ENCODE measurements around the gene ADRA2C. TPM values are rescaled to one million over a fixed set of nuclear protein-coding genes. Genes with fewer than 3 reads are reported as not detected.
"Not testable (repeated sequence)": the region's sequence is repeated elsewhere in the genome, so short reads cannot be mapped to it uniquely, and the experiment has no call there.

The ADRA2C gene
- polyA plus RNA-seq, 3 donors from 2014 or later: not detected

DNA sequence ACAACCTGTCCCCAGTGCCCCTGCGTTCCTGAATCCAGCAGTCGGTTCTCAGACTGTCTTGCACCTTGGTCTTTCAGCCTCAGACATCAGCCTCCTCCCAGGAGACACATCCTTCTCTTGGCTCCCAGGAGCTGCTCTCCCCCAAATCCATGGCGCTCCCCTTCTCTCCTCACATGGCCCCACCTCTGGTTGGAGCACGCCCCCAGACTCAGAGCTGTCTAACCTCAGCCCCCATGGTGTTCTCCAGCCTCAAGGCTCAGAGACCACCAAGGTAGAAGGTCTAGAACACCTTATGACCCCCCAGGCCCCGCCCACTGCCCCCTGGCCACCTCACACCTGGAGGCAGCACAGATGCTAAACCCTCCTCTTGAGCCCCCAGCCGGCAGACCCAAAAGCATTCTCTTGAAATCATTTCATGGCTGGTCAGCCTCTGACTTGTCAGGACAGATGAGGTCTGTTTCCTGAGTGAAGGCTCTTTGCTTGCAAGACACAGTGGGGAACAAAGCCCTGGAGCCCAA lies 47.9 kb downstream of the ADRA2C start:
- DNase-seq: no peak
- H3K4me1 Mint-ChIP-seq: no peaks in the 10 kb centered on the region
- H3K27ac Mint-ChIP-seq: no peak overlapping the region

DNA sequence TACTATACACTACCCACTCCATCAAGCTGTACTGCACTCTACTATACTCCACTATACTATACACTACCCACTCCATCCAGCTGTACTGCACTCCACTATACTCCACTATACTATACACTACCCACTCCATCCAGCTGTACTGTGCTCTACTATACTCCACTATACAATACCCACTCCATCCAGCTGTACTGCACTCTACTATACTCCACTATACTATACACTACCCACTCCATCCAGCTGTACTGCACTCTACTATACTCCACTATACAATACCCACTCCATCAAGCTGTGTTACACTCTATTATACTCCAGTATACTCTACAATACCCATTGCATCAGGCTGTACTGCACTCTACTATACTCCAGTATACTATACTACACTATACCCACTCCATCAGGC lies 48.7 kb downstream of the ADRA2C start:
- not testable (repeated sequence) for H3K9me3 Mint-ChIP-seq; H3K4me3 Mint-ChIP-seq; DNase-seq; H3K36me3 Mint-ChIP-seq; H3K27me3 Mint-ChIP-seq (ENCODE audit: low read depth in 3 of 3); H3K4me1 Mint-ChIP-seq; H3K27ac Mint-ChIP-seq

More for the DNA sequence above, 47.9 kb downstream of the ADRA2C start:
- H3K36me3 Mint-ChIP-seq: no peaks in the 10 kb centered on the region
- H3K9me3 Mint-ChIP-seq: no peaks in the 10 kb centered on the region
- peaks cover 2 to 9% (median 2%) of the 10 kb centered on the region in 3 donors for H3K27me3 Mint-ChIP-seq (ENCODE audit: low read depth in 3 of 3)
- no peak overlapping the region for H3K4me3 Mint-ChIP-seq

DNA sequence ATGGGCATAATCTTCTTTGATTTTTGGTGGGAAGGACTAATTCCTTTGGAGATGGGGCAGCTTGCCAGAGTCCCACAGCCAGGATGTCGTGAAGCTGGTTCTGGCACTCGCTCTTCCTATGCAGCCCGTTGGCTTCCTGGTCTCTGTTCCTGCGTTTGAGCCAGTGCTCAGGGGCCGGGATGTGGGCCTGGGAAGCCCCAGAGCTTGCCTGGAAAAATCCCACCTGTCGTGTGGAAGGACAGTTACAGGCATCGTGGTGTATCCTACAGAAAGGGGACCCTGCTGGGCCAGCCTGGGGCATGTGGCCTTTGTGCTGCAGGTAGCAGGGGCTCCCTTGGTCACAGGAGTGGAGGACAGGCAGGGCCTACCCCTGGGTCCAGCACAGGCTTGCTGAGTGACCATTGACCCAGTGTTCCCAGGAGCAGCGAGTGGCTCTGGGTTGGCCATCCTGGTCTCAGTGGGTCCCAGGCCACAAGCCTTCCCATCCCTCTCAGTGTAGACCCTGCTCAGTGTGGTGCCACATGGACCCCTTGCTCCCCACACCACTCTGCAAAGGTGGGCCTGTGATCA lies 50.2 kb downstream of the ADRA2C start:
- Mint-ChIP-seq H3K36me3 (no peaks in the 10 kb centered on the region), H3K27ac (no peak overlapping the region), H3K9me3 (no peaks in the 10 kb centered on the region), H3K4me3 (no peak overlapping the region), H3K4me1 (no peaks in the 10 kb centered on the region), H3K27me3 (ENCODE audit: low read depth in 3 of 3) (peaks cover 0 to 14% (median 0%) of the 10 kb centered on the region in 3 donors)
- DNase-seq: no peak

DNA sequence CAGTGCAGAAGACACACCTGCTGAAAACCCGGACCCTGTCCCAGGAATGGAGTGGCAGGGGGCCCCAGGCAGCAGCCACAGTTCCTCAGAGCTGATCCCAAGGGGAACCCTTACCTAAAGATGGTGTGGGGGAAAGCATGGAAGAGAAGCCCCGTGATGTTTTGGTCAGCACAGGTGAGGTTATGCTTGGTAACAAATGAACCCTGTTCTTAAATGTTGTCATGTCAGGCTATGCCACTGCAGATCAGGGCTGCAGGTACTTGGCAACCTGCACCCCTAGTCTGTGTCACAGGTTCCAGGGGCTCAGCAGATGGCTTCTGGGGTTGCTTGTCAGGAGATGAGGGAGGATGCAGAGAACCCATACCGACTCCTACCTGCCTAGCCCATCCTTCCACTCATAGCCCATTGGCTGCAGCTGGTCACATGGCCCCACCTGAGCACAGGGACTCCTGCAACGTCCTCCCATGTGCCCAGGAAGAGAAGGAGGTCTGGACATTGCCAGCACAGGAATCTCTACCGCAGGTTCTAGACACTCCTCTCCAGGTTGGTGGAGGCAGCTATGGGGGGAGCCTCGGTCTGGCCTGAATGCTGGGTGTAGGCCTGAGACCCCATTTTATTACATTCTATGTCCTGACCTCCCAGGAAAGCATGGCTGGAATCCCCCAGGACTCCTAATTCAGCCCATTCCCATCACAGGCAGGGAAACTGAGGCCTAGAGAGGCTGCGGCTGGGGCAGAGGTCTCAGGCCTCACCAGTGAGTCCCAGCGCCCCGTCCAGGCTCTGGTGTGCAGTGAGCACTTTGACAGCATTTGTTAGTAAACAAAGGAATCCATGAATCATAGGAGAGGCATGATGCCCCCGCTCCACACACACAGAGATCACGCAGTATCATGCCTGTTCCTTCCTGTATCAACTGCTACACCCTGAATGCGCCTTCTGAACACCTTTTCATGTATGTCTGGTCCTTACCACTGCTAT lies 51.1 kb downstream of the ADRA2C start:
- no peak for DNase-seq
- no peaks in the 10 kb centered on the region for H3K36me3 Mint-ChIP-seq
- no peak overlapping the region for H3K4me3 Mint-ChIP-seq
- peaks cover 0 to 14% (median 0%) of the 10 kb centered on the region in 3 donors for H3K27me3 Mint-ChIP-seq (ENCODE audit: low read depth in 3 of 3)
- H3K27ac Mint-ChIP-seq: no peak overlapping the region
- no peaks in the 10 kb centered on the region for H3K4me1 Mint-ChIP-seq
- H3K9me3 Mint-ChIP-seq: no peaks in the 10 kb centered on the region

Other genes with a start within 250 kb of the ADRA2C start
- gene LRPAP1, start 234.0 kb upstream of the ADRA2C start, polyA plus RNA-seq: 100 to 1,000 TPM in 2 of 3 donors, 10 to 100 TPM in 1; 98.7 to 185 (median 148) TPM